GM12873 (cell line): ENCODE results near the gene NHEJ1.
A peak's percentile ranks its signal among the peaks of the same experiment; 100 is the strongest.

Source experiments
- TF ChIP-seq, protein P1 (sequence below): IDR thresholded peaks from 2 replicates; pipeline ENCODE4 v1.5.1; 2012; ENCODE audit warnings: low read depth, mild to moderate bottlenecking, moderate library complexity, low read length, control low read depth; ENCODE audit not compliant: insufficient read depth; ENCODE audit errors: missing control alignments

The NHEJ1 gene

DNA sequence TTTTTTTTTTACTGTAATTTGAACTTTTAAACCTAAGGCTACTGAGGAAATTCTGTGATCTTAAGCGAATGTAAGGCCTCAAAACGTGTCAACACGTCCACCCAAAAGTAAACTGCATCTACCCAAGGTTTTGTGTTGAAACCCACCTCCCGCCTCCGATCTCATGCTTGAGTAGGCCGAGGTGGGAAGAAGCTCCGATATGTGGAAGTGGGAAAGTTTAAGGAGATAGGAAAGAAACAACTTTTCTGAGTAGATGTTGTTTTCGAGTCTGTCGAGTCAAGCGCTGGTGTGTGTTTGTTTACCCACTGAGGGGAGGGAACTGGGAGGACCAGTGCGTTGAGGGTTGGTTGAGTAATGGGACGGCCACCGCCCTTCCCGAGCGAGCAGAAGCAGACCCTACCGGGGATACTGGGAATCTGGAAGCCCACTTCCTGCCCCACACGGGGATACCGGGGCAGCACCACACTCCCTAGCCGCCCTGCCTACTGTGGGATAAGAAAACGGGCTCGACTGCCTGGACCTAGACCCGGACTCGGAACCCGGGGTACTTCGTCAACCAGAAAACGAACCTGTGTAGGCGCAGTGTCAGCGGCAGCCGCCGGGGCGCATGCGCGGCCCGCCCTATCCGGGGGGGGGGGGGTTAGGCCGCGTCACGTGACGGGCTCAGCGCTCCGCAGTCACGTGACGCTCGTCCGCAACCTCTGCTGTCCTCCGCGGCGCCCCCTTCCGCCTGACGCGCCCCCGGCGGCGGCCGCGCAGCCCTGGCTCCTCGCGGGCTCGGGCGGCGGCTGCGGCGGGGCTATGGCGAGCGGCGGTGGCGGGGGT, 17.1 kb upstream of the NHEJ1 start, which contains the start of gene RETREG2:
Gene RETREG2 (plus strand): TSS at position 724 of the 825 bp plus-strand sequence. CDS start 78 bp downstream, at position 802.
- TF ChIP-seq, protein P1, sequence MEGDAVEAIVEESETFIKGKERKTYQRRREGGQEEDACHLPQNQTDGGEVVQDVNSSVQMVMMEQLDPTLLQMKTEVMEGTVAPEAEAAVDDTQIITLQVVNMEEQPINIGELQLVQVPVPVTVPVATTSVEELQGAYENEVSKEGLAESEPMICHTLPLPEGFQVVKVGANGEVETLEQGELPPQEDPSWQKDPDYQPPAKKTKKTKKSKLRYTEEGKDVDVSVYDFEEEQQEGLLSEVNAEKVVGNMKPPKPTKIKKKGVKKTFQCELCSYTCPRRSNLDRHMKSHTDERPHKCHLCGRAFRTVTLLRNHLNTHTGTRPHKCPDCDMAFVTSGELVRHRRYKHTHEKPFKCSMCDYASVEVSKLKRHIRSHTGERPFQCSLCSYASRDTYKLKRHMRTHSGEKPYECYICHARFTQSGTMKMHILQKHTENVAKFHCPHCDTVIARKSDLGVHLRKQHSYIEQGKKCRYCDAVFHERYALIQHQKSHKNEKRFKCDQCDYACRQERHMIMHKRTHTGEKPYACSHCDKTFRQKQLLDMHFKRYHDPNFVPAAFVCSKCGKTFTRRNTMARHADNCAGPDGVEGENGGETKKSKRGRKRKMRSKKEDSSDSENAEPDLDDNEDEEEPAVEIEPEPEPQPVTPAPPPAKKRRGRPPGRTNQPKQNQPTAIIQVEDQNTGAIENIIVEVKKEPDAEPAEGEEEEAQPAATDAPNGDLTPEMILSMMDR = peak; percentile 40

- TF ChIP-seq, protein P1 = no peak
Measured at GRCh38 chr2:219176818-219177551, 16.4 kb upstream of the NHEJ1 start, which contains the start of gene CNPPD1. CNPPD1 (minus strand) TSS chr2:219176925; CDS start chr2:219176828, 97 bp downstream.

DNA sequence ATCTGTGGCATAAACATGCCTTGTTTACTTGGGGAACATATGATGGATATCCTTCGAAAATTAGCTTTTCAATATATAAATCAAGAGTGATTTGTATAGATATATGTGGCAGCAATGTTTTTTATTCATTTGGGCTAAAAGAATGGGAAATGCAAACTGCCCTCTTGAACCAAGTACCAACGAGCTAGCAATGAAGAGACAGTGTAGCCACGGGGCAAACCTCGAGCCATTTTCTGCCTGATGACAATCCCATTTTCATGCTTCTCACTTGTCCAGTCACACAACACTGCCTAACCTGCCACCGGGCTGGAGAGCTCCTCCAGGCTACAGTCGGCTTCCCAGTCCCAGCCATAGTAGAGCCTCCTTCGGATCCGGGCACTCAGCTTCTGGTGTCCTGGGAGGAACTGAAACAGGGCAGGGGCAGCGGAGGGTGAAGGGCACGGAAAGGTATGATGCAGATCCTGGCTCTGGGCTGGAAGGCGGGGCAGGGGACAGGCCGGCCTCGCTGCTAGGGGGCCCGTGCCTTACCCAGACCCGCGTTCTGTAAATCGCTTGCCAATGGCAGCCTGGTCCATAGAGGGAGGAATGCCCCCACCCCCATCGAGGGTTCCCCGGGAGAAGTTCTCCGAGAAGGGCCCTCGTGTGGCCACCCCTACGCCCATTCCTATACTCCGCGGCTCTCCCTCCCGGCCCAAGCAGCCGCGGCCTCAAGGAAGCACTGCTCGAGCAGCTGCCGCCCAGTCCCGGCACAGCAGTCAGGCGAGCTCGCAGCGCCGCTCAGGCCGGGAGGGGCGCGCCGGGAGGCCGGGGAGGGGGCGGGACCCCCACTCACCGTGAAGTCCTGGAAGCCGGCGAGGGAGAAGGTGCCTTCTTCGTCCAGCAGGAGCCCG, 15.6 kb upstream of the NHEJ1 start:
- TF ChIP-seq, protein P1 = no peak

GRCh38 chr2:219175486-219175885, 14.9 kb upstream of the NHEJ1 start:
- TF ChIP-seq, protein P1 = no peak

DNA sequence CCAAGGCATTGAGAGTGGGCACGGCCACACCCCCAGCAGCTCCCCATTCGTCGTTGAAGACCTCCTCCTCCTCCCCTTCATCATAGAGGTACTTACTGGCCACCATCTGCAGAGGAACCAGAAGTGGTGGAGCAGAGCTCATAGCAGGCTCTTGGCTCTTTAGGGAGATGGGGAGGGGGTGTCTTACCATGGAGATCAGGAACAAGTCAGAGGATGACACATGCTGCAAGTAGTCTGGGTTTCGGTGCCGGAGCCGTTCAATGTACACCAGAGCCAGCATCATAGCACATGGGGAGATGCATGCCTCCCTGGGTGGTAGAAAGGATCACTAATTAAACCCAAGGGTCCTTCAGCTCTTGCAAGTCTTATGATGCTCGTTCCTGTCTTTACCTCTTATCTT, 14.2 kb upstream of the NHEJ1 start:
- TF ChIP-seq, protein P1 = no peak

DNA sequence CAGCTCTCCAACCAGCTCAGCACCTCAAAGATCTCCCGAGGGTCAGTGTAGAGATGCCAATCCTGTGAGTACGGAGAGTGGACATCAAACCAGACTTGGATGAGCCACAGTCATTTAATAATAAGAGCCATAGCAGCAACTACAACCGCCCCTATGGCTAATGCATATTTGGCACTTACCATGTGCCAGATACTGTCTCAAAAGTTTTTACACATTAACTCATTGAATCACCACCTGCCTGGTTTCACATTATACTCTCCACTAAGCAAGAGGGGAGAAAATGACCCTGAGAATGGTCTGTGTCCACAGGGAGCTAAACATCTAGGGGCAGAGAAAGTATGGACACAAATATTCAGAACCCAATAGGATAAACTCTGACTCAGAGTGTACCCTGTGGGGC, 13.5 kb upstream of the NHEJ1 start:
- TF ChIP-seq, protein P1 = no peak
